ENCODE data around the gene RBM4. TPM values are rescaled to one million over a fixed set of nuclear protein-coding genes. Genes with fewer than 3 reads are reported as not detected.

The RBM4 gene
- total and polyA plus RNA-seq, 12 donors = 70.0 to 243 (median 138) TPM

DNA sequence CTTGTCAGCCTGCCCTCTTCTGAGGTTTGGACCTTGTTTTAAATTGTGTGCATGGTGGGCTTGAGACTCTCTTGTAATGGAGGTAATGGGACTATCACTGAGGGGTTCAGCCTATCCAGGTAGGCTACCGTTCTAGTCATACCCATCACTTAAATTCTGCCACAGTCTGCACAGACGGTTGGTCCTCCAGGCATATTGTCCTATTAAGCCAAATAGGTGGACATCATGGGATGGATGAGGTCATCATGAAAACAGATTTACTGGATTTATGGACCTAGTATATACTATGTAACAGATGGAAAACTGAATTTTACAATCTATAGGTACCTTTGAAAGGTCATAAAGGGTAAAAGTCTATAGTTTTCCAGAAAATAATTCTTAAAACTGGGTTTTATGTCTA is 9.1 kb upstream of the RBM4 start:
- H3K4me1 ChIP-seq (replicated peaks in 1 of 2) = peaks cover 0 to 18% of the 10 kb centered on the region in 2 donors
- intact Hi-C loops (cut with DNase I) = no loop called here

DNA sequence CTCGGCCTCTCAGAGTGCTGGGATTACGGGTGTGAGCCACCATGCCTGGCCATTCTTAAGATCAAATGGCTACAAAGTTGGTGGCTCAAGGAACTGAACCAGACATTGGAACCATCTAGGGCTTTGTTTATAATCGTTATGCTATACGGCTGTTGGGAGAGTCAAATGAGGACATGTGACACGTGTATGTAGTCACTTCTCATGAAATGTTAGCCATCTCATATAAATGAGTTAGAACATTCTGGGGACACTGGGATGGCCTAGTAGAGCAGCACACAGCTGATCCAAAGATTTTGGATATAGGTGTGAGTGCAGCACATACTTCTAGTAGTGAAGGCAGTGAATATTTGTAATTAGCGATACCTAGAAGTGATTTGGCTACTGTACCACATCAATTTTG is 6.6 kb upstream of the RBM4 start:
- Histone ChIP-seq H3K36me3 (replicated peaks in 1 of 2) (peaks cover 0 to 43% of the 10 kb centered on the region in 2 donors), H3K9me3 (replicated peaks in 1 of 3) (no peaks in the 10 kb centered on the region), H3K27me3 (no peaks in the 10 kb centered on the region), H3K27ac (no peak overlapping the region), H3K4me3 (no peak overlapping the region), H3K4me1 (replicated peaks in 1 of 2) (no peaks in the 10 kb centered on the region)
- TF ChIP-seq POLR2A (IDR thresholded peaks at IDR 0.05) = no peak
- TF ChIP-seq, protein P1, sequence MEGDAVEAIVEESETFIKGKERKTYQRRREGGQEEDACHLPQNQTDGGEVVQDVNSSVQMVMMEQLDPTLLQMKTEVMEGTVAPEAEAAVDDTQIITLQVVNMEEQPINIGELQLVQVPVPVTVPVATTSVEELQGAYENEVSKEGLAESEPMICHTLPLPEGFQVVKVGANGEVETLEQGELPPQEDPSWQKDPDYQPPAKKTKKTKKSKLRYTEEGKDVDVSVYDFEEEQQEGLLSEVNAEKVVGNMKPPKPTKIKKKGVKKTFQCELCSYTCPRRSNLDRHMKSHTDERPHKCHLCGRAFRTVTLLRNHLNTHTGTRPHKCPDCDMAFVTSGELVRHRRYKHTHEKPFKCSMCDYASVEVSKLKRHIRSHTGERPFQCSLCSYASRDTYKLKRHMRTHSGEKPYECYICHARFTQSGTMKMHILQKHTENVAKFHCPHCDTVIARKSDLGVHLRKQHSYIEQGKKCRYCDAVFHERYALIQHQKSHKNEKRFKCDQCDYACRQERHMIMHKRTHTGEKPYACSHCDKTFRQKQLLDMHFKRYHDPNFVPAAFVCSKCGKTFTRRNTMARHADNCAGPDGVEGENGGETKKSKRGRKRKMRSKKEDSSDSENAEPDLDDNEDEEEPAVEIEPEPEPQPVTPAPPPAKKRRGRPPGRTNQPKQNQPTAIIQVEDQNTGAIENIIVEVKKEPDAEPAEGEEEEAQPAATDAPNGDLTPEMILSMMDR (IDR thresholded peaks at IDR 0.05) = no peak
- no peak for DNase-seq
- intact Hi-C loops (cut with DNase I) = no loop called here
- 88 to 92% (median 91%) methylated on average over 6 of the region's 6 CpGs for WGBS, 4 donors

More for the DNA sequence above, 9.1 kb upstream of the RBM4 start:
- WGBS, 4 donors = 86 to 93% (median 90%) methylated on average over 2 of the region's 2 CpGs
- Histone ChIP-seq H3K9me3 (replicated peaks in 1 of 3) (no peaks in the 10 kb centered on the region), H3K36me3 (replicated peaks in 1 of 2) (peaks cover 0 to 68% of the 10 kb centered on the region in 2 donors), H3K4me3 (no peak overlapping the region), H3K27ac (no peak overlapping the region), H3K27me3 (no peaks in the 10 kb centered on the region)
- no peak for DNase-seq
- TF ChIP-seq, protein P1 (IDR thresholded peaks at IDR 0.05) = no peak
- no peak for TF ChIP-seq POLR2A (IDR thresholded peaks at IDR 0.05)

DNA sequence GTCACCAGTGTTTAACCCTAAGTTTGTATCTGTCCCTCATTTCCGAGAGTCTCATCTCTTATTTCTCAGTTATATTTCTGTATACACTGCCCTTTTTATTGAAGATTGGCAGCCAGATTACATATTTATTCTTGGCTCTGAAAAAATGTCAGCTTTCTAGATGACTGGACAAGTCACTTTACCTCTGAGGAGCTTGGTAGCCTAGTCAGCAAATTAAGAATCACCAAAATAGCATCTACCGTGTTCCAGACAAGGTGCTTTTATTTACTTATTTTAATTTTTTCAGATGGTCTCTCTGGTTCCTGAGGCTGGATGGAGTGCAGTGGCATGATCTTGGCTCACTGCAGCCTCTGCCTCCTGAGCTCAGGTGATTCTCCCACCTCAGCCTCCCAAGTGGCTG is 5.6 kb upstream of the RBM4 start:
- Histone ChIP-seq H3K9me3 (replicated peaks in 1 of 3) (no peaks in the 10 kb centered on the region), H3K4me3 (no peak overlapping the region), H3K27ac (no peak overlapping the region), H3K36me3 (replicated peaks in 1 of 2) (peaks cover 0 to 32% of the 10 kb centered on the region in 2 donors), H3K4me1 (replicated peaks in 1 of 2) (peaks cover 3 to 7% of the 10 kb centered on the region in 2 donors), H3K27me3 (no peaks in the 10 kb centered on the region)
- intact Hi-C loops (cut with DNase I) = no loop called here
- 63 to 75% (median 71%) methylated on average over 2 of the region's 2 CpGs for WGBS, 4 donors
- no peak for DNase-seq
- TF ChIP-seq, protein P1 (IDR thresholded peaks at IDR 0.05) = no peak
- no peak for TF ChIP-seq POLR2A (IDR thresholded peaks at IDR 0.05)

DNA sequence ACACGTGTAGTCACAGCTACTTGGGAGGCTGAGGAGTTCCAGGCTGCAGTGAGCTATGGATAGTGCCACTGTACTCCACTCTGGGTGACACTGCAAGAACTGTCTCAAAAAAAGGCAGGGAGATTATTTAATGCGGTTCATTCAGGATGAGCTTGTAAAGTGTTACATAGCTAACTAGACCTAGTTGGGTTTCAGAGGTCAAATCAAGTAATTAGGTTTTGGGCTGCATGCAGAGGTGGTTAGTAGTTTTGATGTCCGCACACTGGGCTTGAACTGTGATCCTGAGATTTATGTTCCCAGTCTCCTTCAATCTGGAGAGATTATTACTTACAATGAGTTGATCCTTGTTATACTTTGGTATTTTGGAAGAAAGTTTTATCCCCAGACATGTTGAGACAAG is 2.1 kb upstream of the RBM4 start:
- intact Hi-C loops (cut with DNase I) = no loop called here
- 78 to 87% (median 81%) methylated on average over 3 of the region's 3 CpGs for WGBS, 4 donors
- H3K4me3 ChIP-seq = no peak overlapping the region
- H3K4me1 ChIP-seq (replicated peaks in 1 of 2) = peaks cover 30% of the 10 kb centered on the region in 2 donors
- H3K9me3 ChIP-seq (replicated peaks in 1 of 3) = no peaks in the 10 kb centered on the region
- no peak for DNase-seq
- no peak overlapping the region for H3K27ac ChIP-seq
- TF ChIP-seq POLR2A (IDR thresholded peaks at IDR 0.05) = no peak
- TF ChIP-seq, protein P1 (IDR thresholded peaks at IDR 0.05) = no peak
- H3K36me3 ChIP-seq (replicated peaks in 1 of 2) = peaks cover 0 to 24% of the 10 kb centered on the region in 2 donors
- no peaks in the 10 kb centered on the region for H3K27me3 ChIP-seq

Measured in adrenal gland (tissue), 12 donors.